DND-41 (cell line): ENCODE results near the gene CEP41.

Experiments
- ATAC-seq: fragments of 200-7000 bp; cut with Tn5 transposase; 3 replicates; pipeline ENCODE4 v1.9.1; 2021; ENCODE audit warnings: low read depth; ENCODE audit not compliant: insufficient read depth
- DNase-seq: peaks from one replicate; pipeline ENCODE4 v3.0.0-alpha.2; 2020
- H2AFZ ChIP-seq: 2 replicates; pipeline ENCODE4 v1.6.0; 2012; ENCODE audit warnings: low read depth, low read length
- H3K27ac ChIP-seq: 2 replicates; pipeline ENCODE4 v1.5.1; 2012; ENCODE audit warnings: low read length, inconsistent platforms
- H3K27me3 ChIP-seq: fragments of 200-600 bp; sonication (generic); 2 replicates; pipeline ENCODE4 v1.6.0; 2012; ENCODE audit warnings: low read length, mild to moderate bottlenecking, inconsistent platforms; ENCODE audit not compliant: insufficient read depth, poor library complexity
- H3K36me3 ChIP-seq: 2 replicates; pipeline ENCODE4 v1.5.1; 2012; ENCODE audit warnings: low read length, inconsistent platforms; ENCODE audit not compliant: insufficient read depth
- H3K4me1 ChIP-seq: 2 replicates; pipeline ENCODE4 v1.5.1; 2012; ENCODE audit warnings: mild to moderate bottlenecking, low read length; ENCODE audit not compliant: insufficient read depth
- H3K4me2 ChIP-seq: 2 replicates; pipeline ENCODE4 v1.6.0; 2012; ENCODE audit warnings: mild to moderate bottlenecking, moderate library complexity, low read length, inconsistent platforms; ENCODE audit not compliant: insufficient read depth
- H3K4me3 ChIP-seq, 2 experiments: fragments of 200-600 bp in 1 of 2; shearing (Covaris generic) in 1 of 2; 2 replicates each; pipeline ENCODE4 v1.5.1; 2012 to 2016; ENCODE audit warnings: inconsistent platforms in 2 of 2, low read length in 2 of 2, mild to moderate bottlenecking in 2 of 2, low read depth in 1 of 2, moderate library complexity in 1 of 2
- H3K79me2 ChIP-seq: 2 replicates; pipeline ENCODE4 v1.6.0; 2012; ENCODE audit warnings: low read length, inconsistent platforms; ENCODE audit not compliant: insufficient read depth
- H3K9ac ChIP-seq: 2 replicates; pipeline ENCODE4 v1.6.0; 2012; ENCODE audit warnings: low read depth, mild to moderate bottlenecking, inconsistent platforms, low read length, moderate library complexity
- H3K9me3 ChIP-seq: 2 replicates; pipeline ENCODE4 v1.5.1; 2012; ENCODE audit warnings: low read length, moderate library complexity, mild to moderate bottlenecking, inconsistent platforms; ENCODE audit not compliant: insufficient read depth, severe bottlenecking
- H4K20me1 ChIP-seq: 2 replicates; pipeline ENCODE4 v1.6.0; 2012; ENCODE audit warnings: low read length; ENCODE audit not compliant: insufficient read depth
- EZH2 ChIP-seq: IDR thresholded peaks from 3 replicates; pipeline ENCODE4 v1.6.1; 2012; ENCODE audit warnings: borderline replicate concordance, low read depth, mild to moderate bottlenecking, moderate library complexity, low read length, inconsistent platforms; ENCODE audit not compliant: severe bottlenecking
- TF ChIP-seq, protein P1 (sequence below): IDR thresholded peaks from 2 replicates; pipeline ENCODE4 v1.5.1; 2012; ENCODE audit warnings: borderline replicate concordance, low read length, moderate library complexity, mild to moderate bottlenecking; ENCODE audit not compliant: poor library complexity, severe bottlenecking; ENCODE audit errors: extremely low read depth

The CEP41 gene

GRCh38 chr7:130353196-130353595 lies 87.6 kb downstream of the CEP41 start:
- Histone ChIP-seq H3K4me2 (no peak overlapping the region), H3K9ac (no peak overlapping the region), H3K4me3 (no peak overlapping the region), H3K36me3 (no peaks in the 10 kb centered on the region), H3K27ac (no peak overlapping the region), H4K20me1 (no peaks in the 10 kb centered on the region), H3K4me1 (no peaks in the 10 kb centered on the region), H3K27me3 (no peaks in the 10 kb centered on the region), H3K79me2 (no peaks in the 10 kb centered on the region), H2AFZ (no peak overlapping the region), H3K9me3 (no peaks in the 10 kb centered on the region)
- DNase-seq (no peak), ATAC-seq (no peak)
- TF ChIP-seq, protein P1, sequence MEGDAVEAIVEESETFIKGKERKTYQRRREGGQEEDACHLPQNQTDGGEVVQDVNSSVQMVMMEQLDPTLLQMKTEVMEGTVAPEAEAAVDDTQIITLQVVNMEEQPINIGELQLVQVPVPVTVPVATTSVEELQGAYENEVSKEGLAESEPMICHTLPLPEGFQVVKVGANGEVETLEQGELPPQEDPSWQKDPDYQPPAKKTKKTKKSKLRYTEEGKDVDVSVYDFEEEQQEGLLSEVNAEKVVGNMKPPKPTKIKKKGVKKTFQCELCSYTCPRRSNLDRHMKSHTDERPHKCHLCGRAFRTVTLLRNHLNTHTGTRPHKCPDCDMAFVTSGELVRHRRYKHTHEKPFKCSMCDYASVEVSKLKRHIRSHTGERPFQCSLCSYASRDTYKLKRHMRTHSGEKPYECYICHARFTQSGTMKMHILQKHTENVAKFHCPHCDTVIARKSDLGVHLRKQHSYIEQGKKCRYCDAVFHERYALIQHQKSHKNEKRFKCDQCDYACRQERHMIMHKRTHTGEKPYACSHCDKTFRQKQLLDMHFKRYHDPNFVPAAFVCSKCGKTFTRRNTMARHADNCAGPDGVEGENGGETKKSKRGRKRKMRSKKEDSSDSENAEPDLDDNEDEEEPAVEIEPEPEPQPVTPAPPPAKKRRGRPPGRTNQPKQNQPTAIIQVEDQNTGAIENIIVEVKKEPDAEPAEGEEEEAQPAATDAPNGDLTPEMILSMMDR, result no peak
- TF ChIP-seq EZH2, result no peak

GRCh38 chr7:130352194-130353074 lies 88.4 kb downstream of the CEP41 start:
- H2AFZ ChIP-seq, result no peak overlapping the region
- H3K27ac ChIP-seq, result no peak overlapping the region
- H3K4me3 ChIP-seq, result no peak overlapping the region

DNA sequence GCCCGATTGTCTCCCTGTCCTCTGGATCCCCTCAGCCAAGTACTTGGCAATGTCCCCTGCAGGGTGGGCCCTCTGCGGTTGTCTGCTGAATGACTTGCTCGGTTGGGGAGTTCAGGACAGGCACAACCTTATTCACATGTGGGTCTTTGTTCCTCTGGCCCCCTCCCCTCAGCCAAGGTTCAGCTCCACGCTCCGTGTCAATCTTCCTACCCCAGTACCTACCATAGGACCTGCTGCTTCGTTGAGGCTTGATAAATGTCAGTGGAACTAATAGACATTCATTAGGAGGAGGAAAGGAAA lies 89.1 kb downstream of the CEP41 start:
- ATAC-seq (no peak), DNase-seq (no peak)
- H2AFZ ChIP-seq, result no peak overlapping the region

More at GRCh38 chr7:130352194-130353074, 88.4 kb downstream of the CEP41 start:
- no peaks in the 10 kb centered on the region for H3K4me1 ChIP-seq
- no peaks in the 10 kb centered on the region for H3K79me2 ChIP-seq
- no peak overlapping the region for H3K9ac ChIP-seq
- no peaks in the 10 kb centered on the region for H3K9me3 ChIP-seq
- no peaks in the 10 kb centered on the region for H3K36me3 ChIP-seq
- H4K20me1 ChIP-seq, result no peaks in the 10 kb centered on the region
- TF ChIP-seq, protein P1, result no peak
- TF ChIP-seq EZH2, result no peak
- DNase-seq (no peak), ATAC-seq (no peak)
- no peaks in the 10 kb centered on the region for H3K27me3 ChIP-seq
- no peak overlapping the region for H3K4me2 ChIP-seq

More for the DNA sequence above, 89.1 kb downstream of the CEP41 start:
- Histone ChIP-seq H3K27ac (no peak overlapping the region), H3K9ac (no peak overlapping the region), H3K4me1 (no peaks in the 10 kb centered on the region), H3K27me3 (no peaks in the 10 kb centered on the region), H3K4me3 (no peak overlapping the region), H4K20me1 (no peaks in the 10 kb centered on the region), H3K4me2 (no peak overlapping the region), H3K79me2 (no peaks in the 10 kb centered on the region), H3K9me3 (no peaks in the 10 kb centered on the region), H3K36me3 (no peaks in the 10 kb centered on the region)
- TF ChIP-seq, protein P1, result no peak
- TF ChIP-seq EZH2, result no peak
